ENCODE measurements around the gene LRP10. TPM values are rescaled to one million over a fixed set of nuclear protein-coding genes. Genes with fewer than 3 reads are reported as not detected.

LRP10 gene
- total RNA-seq, 1 experiment from 2014 or later, result 42.7 TPM

DNA sequence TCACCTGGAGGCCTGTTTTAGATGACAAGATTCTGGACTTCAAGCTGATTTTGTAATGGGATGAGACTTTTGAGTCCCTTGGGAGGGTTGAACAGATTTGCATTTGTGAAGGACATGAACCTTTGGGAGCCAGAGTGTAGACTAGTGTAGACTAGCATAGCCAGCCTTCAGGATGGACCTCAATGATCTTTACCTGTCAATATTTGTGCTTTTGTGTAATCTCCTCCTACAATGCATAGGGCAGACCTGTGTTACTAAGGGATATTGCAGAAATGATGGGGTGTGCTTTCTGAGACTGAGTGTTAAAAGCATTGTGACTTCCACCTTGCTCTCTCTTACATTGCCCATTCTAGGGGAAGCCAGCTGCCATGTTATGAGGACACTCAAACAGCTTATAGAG is 9.9 kb upstream of the LRP10 start:
- H3K4me1 ChIP-seq (ENCODE audit: control insufficient read depth in 1 of 2, insufficient read depth in 2 of 2, low read length in 2 of 2), result no peaks in the 10 kb centered on the region
- no peak for TF ChIP-seq FOSL1 (IDR thresholded peaks at IDR 0.05; ENCODE audit: low read depth)
- TF ChIP-seq, protein P1, sequence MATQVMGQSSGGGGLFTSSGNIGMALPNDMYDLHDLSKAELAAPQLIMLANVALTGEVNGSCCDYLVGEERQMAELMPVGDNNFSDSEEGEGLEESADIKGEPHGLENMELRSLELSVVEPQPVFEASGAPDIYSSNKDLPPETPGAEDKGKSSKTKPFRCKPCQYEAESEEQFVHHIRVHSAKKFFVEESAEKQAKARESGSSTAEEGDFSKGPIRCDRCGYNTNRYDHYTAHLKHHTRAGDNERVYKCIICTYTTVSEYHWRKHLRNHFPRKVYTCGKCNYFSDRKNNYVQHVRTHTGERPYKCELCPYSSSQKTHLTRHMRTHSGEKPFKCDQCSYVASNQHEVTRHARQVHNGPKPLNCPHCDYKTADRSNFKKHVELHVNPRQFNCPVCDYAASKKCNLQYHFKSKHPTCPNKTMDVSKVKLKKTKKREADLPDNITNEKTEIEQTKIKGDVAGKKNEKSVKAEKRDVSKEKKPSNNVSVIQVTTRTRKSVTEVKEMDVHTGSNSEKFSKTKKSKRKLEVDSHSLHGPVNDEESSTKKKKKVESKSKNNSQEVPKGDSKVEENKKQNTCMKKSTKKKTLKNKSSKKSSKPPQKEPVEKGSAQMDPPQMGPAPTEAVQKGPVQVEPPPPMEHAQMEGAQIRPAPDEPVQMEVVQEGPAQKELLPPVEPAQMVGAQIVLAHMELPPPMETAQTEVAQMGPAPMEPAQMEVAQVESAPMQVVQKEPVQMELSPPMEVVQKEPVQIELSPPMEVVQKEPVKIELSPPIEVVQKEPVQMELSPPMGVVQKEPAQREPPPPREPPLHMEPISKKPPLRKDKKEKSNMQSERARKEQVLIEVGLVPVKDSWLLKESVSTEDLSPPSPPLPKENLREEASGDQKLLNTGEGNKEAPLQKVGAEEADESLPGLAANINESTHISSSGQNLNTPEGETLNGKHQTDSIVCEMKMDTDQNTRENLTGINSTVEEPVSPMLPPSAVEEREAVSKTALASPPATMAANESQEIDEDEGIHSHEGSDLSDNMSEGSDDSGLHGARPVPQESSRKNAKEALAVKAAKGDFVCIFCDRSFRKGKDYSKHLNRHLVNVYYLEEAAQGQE (IDR thresholded peaks at IDR 0.05; ENCODE audit: low read depth), result no peak
- no peak for TF ChIP-seq EZH2phosphoT487 (IDR thresholded peaks at IDR 0.05; ENCODE audit: borderline replicate concordance)
- TF ChIP-seq ZFX (IDR thresholded peaks at IDR 0.05), result no peak
- no peak for TF ChIP-seq JUND (IDR thresholded peaks at IDR 0.05)
- TF ChIP-seq TCF7L2 (IDR thresholded peaks at IDR 0.05; ENCODE audit: borderline replicate concordance, extremely low read depth, insufficient read depth, insufficient read length), result no peak
- no peak for TF ChIP-seq SRF (IDR thresholded peaks at IDR 0.05; ENCODE audit: low read depth)
- TF ChIP-seq EGR1 (IDR thresholded peaks at IDR 0.05; ENCODE audit: low read depth), result no peak
- TF ChIP-seq, protein P2, sequence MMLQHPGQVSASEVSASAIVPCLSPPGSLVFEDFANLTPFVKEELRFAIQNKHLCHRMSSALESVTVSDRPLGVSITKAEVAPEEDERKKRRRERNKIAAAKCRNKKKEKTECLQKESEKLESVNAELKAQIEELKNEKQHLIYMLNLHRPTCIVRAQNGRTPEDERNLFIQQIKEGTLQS (IDR thresholded peaks at IDR 0.05), result no peak
- TF ChIP-seq POLR2A (IDR thresholded peaks at IDR 0.05; ENCODE audit: borderline replicate concordance, extremely low read depth, insufficient read depth, insufficient read length), result no peak
- no peak for TF ChIP-seq EZH2 (IDR thresholded peaks at IDR 0.05)
- no peak for TF ChIP-seq ELF1 (IDR thresholded peaks at IDR 0.05; ENCODE audit: borderline replicate concordance, low read depth)
- TF ChIP-seq SP1 (IDR thresholded peaks at IDR 0.05; ENCODE audit: low read depth), result no peak
- DNase-seq (ENCODE audit: low read depth, low spot score) (no peak), ATAC-seq (no peak)
- no peak overlapping the region for H3K27ac ChIP-seq (ENCODE audit: low read depth, low read length)
- BruUV-seq (replicated peaks), result no TSS peak
- no peaks in the 10 kb centered on the region for H3K9me3 ChIP-seq (ENCODE audit: control insufficient read depth in 1 of 2, insufficient read depth in 1 of 2, low read depth in 1 of 2, low read length in 2 of 2)
- H3K9me2 ChIP-seq (ENCODE audit: insufficient read depth), result no peaks in the 10 kb centered on the region
- intact Hi-C loops (cut with micrococcal nuclease), result no loop called here
- H3K4me3 ChIP-seq (replicated peaks in 1 of 2; ENCODE audit: low read depth in 1 of 2, low read length in 2 of 2), result no peak overlapping the region
- H3K9ac ChIP-seq (ENCODE audit: low read length), result no peak overlapping the region
- H3K27me3 ChIP-seq (ENCODE audit: insufficient read depth, low read length), result no peaks in the 10 kb centered on the region
- ChIA-PET POLR2A (interaction anchor here (1.3 kb wide), 1 partner anchor 10 kb away, joined by 3 read pairs; the partner anchor contains the start of gene LRP10), CTCF (interaction anchor here (2.2 kb wide), 1 partner anchor 10 kb away, joined by 10 read pairs; the partner anchor contains the start of gene LRP10), RAD21 (ENCODE audit: low non-redundant PET in 1 of 2, low total read pairs in 2 of 2, uncharacterized antibody in 2 of 2, unreplicated experiment in 2 of 2) (no interaction called here)
- no peaks in the 10 kb centered on the region for H3K36me3 ChIP-seq (ENCODE audit: control insufficient read depth in 1 of 2, insufficient read depth in 2 of 2, low read length in 2 of 2)
- no peak overlapping the region for H3K4me2 ChIP-seq (ENCODE audit: low read length)
- H4K20me1 ChIP-seq (ENCODE audit: insufficient read depth), result no peaks in the 10 kb centered on the region
- H2AFZ ChIP-seq (ENCODE audit: low read depth, low read length, poor library complexity, severe bottlenecking), result no peak overlapping the region
- H3K79me2 ChIP-seq (ENCODE audit: insufficient read depth, low read length), result no peaks in the 10 kb centered on the region
